Measurements from ENCODE around the gene TSR3.

Gene TSR3

GRCh38 chr16:1366712-1367299 lies 15.1 kb upstream of the TSR3 start:
- Mint-ChIP-seq H3K9me3 (no peaks in the 10 kb centered on the region), H3K4me3 (no peak overlapping the region), H3K36me3 (peaks cover 2% of the 10 kb centered on the region), H3K27ac (no peak overlapping the region), H3K27me3 (no peaks in the 10 kb centered on the region), H3K4me1 (no peaks in the 10 kb centered on the region)

- Mint-ChIP-seq H3K27ac (no peak overlapping the region), H3K27me3 (no peaks in the 10 kb centered on the region), H3K4me1 (no peaks in the 10 kb centered on the region), H3K36me3 (peaks cover 2% of the 10 kb centered on the region), H3K4me3 (no peak overlapping the region), H3K9me3 (no peaks in the 10 kb centered on the region)
Measured at GRCh38 chr16:1366060-1366711, 14.5 kb upstream of the TSR3 start.

GRCh38 chr16:1364510-1364909 lies 12.8 kb upstream of the TSR3 start:
- no peaks in the 10 kb centered on the region for H3K27me3 Mint-ChIP-seq
- no peaks in the 10 kb centered on the region for H3K4me1 Mint-ChIP-seq
- H3K27ac Mint-ChIP-seq = no peak overlapping the region
- H3K36me3 Mint-ChIP-seq = peaks cover 2% of the 10 kb centered on the region
- no peak overlapping the region for H3K4me3 Mint-ChIP-seq
- no peaks in the 10 kb centered on the region for H3K9me3 Mint-ChIP-seq

- Mint-ChIP-seq H3K27ac (no peak overlapping the region), H3K27me3 (no peaks in the 10 kb centered on the region), H3K9me3 (no peaks in the 10 kb centered on the region), H3K4me1 (no peaks in the 10 kb centered on the region), H3K36me3 (peaks cover 2% of the 10 kb centered on the region), H3K4me3 (no peak overlapping the region)
Measured at GRCh38 chr16:1363501-1364041, 11.9 kb upstream of the TSR3 start.

GRCh38 chr16:1362807-1363206 lies 11.1 kb upstream of the TSR3 start:
- no peaks in the 10 kb centered on the region for H3K9me3 Mint-ChIP-seq
- no peak overlapping the region for H3K27ac Mint-ChIP-seq
- no peak overlapping the region for H3K4me3 Mint-ChIP-seq
- peaks cover 2% of the 10 kb centered on the region for H3K36me3 Mint-ChIP-seq
- H3K4me1 Mint-ChIP-seq = no peaks in the 10 kb centered on the region
- H3K27me3 Mint-ChIP-seq = no peaks in the 10 kb centered on the region

GRCh38 chr16:1361685-1362360 lies 10.1 kb upstream of the TSR3 start:
- H3K4me1 Mint-ChIP-seq = no peaks in the 10 kb centered on the region
- H3K27ac Mint-ChIP-seq = no peak overlapping the region
- H3K9me3 Mint-ChIP-seq = no peaks in the 10 kb centered on the region
- no peaks in the 10 kb centered on the region for H3K27me3 Mint-ChIP-seq
- peaks cover 2% of the 10 kb centered on the region for H3K36me3 Mint-ChIP-seq
- H3K4me3 Mint-ChIP-seq = no peak overlapping the region

GRCh38 chr16:1357906-1358566 lies 6.4 kb upstream of the TSR3 start:
- Mint-ChIP-seq H3K9me3 (no peaks in the 10 kb centered on the region), H3K27me3 (no peaks in the 10 kb centered on the region), H3K36me3 (no peaks in the 10 kb centered on the region), H3K27ac (no peak overlapping the region), H3K4me3 (no peak overlapping the region), H3K4me1 (peaks cover 14% of the 10 kb centered on the region)

GRCh38 chr16:1356061-1356900 lies 4.6 kb upstream of the TSR3 start:
- no peaks in the 10 kb centered on the region for H3K27me3 Mint-ChIP-seq
- no peak overlapping the region for H3K27ac Mint-ChIP-seq
- no peaks in the 10 kb centered on the region for H3K36me3 Mint-ChIP-seq
- H3K9me3 Mint-ChIP-seq = no peaks in the 10 kb centered on the region
- peaks cover 21% of the 10 kb centered on the region for H3K4me1 Mint-ChIP-seq
- H3K4me3 Mint-ChIP-seq = no peak overlapping the region

GRCh38 chr16:1355591-1355990 lies 3.9 kb upstream of the TSR3 start:
- H3K9me3 Mint-ChIP-seq = no peaks in the 10 kb centered on the region
- H3K4me1 Mint-ChIP-seq = peaks cover 22% of the 10 kb centered on the region
- no peaks in the 10 kb centered on the region for H3K36me3 Mint-ChIP-seq
- H3K4me3 Mint-ChIP-seq = no peak overlapping the region
- H3K27me3 Mint-ChIP-seq = no peaks in the 10 kb centered on the region
- H3K27ac Mint-ChIP-seq = peak overlapping the region; percentile 59

GRCh38 chr16:1354815-1355540 lies 3.3 kb upstream of the TSR3 start:
- Mint-ChIP-seq H3K27ac (peak overlapping the region; percentile 2), H3K27me3 (no peaks in the 10 kb centered on the region), H3K4me1 (peaks cover 28% of the 10 kb centered on the region), H3K4me3 (no peak overlapping the region), H3K9me3 (no peaks in the 10 kb centered on the region), H3K36me3 (no peaks in the 10 kb centered on the region)

- peaks cover 28% of the 10 kb centered on the region for H3K4me1 Mint-ChIP-seq
- H3K4me3 Mint-ChIP-seq = peak overlapping the region; percentile 84
- no peaks in the 10 kb centered on the region for H3K27me3 Mint-ChIP-seq
- peak overlapping the region; percentile 80 for H3K27ac Mint-ChIP-seq
- H3K36me3 Mint-ChIP-seq = no peaks in the 10 kb centered on the region
- no peaks in the 10 kb centered on the region for H3K9me3 Mint-ChIP-seq
Measured at GRCh38 chr16:1351215-1351581, 480 bp downstream of the TSR3 start.

GRCh38 chr16:1350691-1351090 lies 987 bp downstream of the TSR3 start:
- Mint-ChIP-seq H3K36me3 (no peaks in the 10 kb centered on the region), H3K4me1 (peaks cover 28% of the 10 kb centered on the region), H3K9me3 (no peaks in the 10 kb centered on the region), H3K27ac (peak overlapping the region; percentile 51), H3K4me3 (peak overlapping the region; percentile 84), H3K27me3 (no peaks in the 10 kb centered on the region)

GRCh38 chr16:1349951-1350350 lies 1.7 kb downstream of the TSR3 start:
- H3K4me3 Mint-ChIP-seq = peak overlapping the region; percentile 84
- H3K36me3 Mint-ChIP-seq = no peaks in the 10 kb centered on the region
- no peaks in the 10 kb centered on the region for H3K27me3 Mint-ChIP-seq
- no peak overlapping the region for H3K27ac Mint-ChIP-seq
- peaks cover 24% of the 10 kb centered on the region for H3K4me1 Mint-ChIP-seq
- H3K9me3 Mint-ChIP-seq = no peaks in the 10 kb centered on the region

GRCh38 chr16:1349351-1349750 lies 2.3 kb downstream of the TSR3 start:
- Mint-ChIP-seq H3K4me3 (no peak overlapping the region), H3K27me3 (no peaks in the 10 kb centered on the region), H3K36me3 (no peaks in the 10 kb centered on the region), H3K27ac (no peak overlapping the region), H3K9me3 (no peaks in the 10 kb centered on the region), H3K4me1 (peaks cover 23% of the 10 kb centered on the region)

- H3K36me3 Mint-ChIP-seq = no peaks in the 10 kb centered on the region
- no peak overlapping the region for H3K27ac Mint-ChIP-seq
- no peaks in the 10 kb centered on the region for H3K27me3 Mint-ChIP-seq
- H3K4me1 Mint-ChIP-seq = peaks cover 23% of the 10 kb centered on the region
- no peak overlapping the region for H3K4me3 Mint-ChIP-seq
- no peaks in the 10 kb centered on the region for H3K9me3 Mint-ChIP-seq
Measured at GRCh38 chr16:1348926-1349325, 2.8 kb downstream of the TSR3 start.

All from activated naive CD4-positive, alpha-beta T cell treated with anti-CD3 and anti-CD28 coated beads, Interleukin-2, amount 50 U/mL, for 24 hours (primary cell).